Suprapubic skin (tissue), 3 donors: Measurements from ENCODE around the gene RSPO4.

Experiments used
- EP300 ChIP-seq: sonication (generic); formaldehyde crosslinking; IDR thresholded peaks from one replicate; pipeline ENCODE4 v1.6.1; 2017; ENCODE audit warnings: antibody characterized with exemption
- POLR2A ChIP-seq, 2 donors: fragments of 450-650 bp; IDR thresholded peaks; one replicate each; pipeline ENCODE4 v1.6.1; 2017; ENCODE audit warnings: antibody characterized with exemption in 2 of 2, mild to moderate bottlenecking in 2 of 2, moderate library complexity in 2 of 2
- TF ChIP-seq, protein P1 (sequence below), 2 donors: fragments of 200-600 bp in 1 of 2; fragments of 450-650 bp in 1 of 2; sonication (generic) in 1 of 2; IDR thresholded peaks; one replicate each; pipeline ENCODE4 v1.5.1; 2016 to 2019; ENCODE audit warnings: antibody characterized with exemption in 2 of 2, mild to moderate bottlenecking in 1 of 2, moderate library complexity in 1 of 2

DNA sequence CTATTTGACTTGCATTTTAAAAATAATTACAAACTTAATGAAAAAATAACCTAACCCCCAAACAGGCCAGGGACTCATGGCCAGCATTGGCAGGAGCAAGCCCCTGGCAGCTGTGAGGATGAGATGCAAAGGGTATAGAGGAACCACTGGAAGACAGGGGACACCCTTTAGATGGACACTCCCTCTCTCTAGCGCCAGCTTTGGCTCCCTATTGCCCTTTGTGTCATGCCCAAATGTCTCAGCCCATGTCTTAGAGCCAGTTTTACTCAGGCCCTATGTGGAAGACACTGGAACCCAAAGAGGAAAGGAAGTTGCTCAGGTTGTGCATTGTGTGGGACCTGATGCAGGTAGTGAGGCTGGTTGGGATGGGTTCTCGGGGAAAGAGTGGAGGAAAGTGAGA is 34.9 kb upstream of the RSPO4 start:
- TF ChIP-seq, protein P1, sequence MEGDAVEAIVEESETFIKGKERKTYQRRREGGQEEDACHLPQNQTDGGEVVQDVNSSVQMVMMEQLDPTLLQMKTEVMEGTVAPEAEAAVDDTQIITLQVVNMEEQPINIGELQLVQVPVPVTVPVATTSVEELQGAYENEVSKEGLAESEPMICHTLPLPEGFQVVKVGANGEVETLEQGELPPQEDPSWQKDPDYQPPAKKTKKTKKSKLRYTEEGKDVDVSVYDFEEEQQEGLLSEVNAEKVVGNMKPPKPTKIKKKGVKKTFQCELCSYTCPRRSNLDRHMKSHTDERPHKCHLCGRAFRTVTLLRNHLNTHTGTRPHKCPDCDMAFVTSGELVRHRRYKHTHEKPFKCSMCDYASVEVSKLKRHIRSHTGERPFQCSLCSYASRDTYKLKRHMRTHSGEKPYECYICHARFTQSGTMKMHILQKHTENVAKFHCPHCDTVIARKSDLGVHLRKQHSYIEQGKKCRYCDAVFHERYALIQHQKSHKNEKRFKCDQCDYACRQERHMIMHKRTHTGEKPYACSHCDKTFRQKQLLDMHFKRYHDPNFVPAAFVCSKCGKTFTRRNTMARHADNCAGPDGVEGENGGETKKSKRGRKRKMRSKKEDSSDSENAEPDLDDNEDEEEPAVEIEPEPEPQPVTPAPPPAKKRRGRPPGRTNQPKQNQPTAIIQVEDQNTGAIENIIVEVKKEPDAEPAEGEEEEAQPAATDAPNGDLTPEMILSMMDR (IDR thresholded peaks at IDR 0.05) = no peak
- TF ChIP-seq EP300 (no peak), POLR2A (IDR thresholded peaks at IDR 0.05) (no peak)
